GM18907 (cell line): Measurements from ENCODE around the gene GBP1.
"Not testable (repeated sequence)": the region's sequence is repeated elsewhere in the genome, so short reads cannot be mapped to it uniquely, and the experiment has no call there.

Source experiments
- ATAC-seq: cut with Tn5 transposase; IDR thresholded peaks from one replicate; pipeline ENCODE4 v1.9.1; 2021; ENCODE audit warnings: mild to moderate bottlenecking, moderate library complexity; ENCODE audit not compliant: unreplicated experiment

Gene GBP1

GRCh38 chr1:89051955-89052312, 13.1 kb downstream of the GBP1 start:
- no peak for ATAC-seq

- no peak for ATAC-seq
These were observed 13.6 kb downstream of the GBP1 start for GRCh38 chr1:89051300-89051954.

- no peak for ATAC-seq
These were observed 14.4 kb downstream of the GBP1 start for GRCh38 chr1:89050649-89051033.

GRCh38 chr1:89049901-89050648, 14.9 kb downstream of the GBP1 start:
- not testable (repeated sequence) for ATAC-seq

- not testable (repeated sequence) for ATAC-seq
These were observed 15.8 kb downstream of the GBP1 start for GRCh38 chr1:89049187-89049586.

GRCh38 chr1:89047734-89048133, 17.3 kb downstream of the GBP1 start:
- no peak for ATAC-seq

- ATAC-seq: not testable (repeated sequence)
These were observed 18.5 kb downstream of the GBP1 start for GRCh38 chr1:89046318-89047183.

- ATAC-seq: no peak
These were observed 19.9 kb downstream of the GBP1 start for GRCh38 chr1:89044970-89045721.

- ATAC-seq: no peak
These were observed 21.1 kb downstream of the GBP1 start for GRCh38 chr1:89043940-89044339.

- ATAC-seq: no peak
These were observed 22.5 kb downstream of the GBP1 start for GRCh38 chr1:89042491-89042890.

- ATAC-seq: no peak
These were observed 23.3 kb downstream of the GBP1 start for GRCh38 chr1:89041721-89042120.

GRCh38 chr1:89041119-89041641, 23.8 kb downstream of the GBP1 start:
- ATAC-seq: peak; percentile 93

- ATAC-seq: no peak
These were observed 24.7 kb downstream of the GBP1 start for GRCh38 chr1:89040315-89040626.

GRCh38 chr1:89037186-89037585, 27.8 kb downstream of the GBP1 start:
- ATAC-seq: no peak

GRCh38 chr1:89035080-89035479, 29.9 kb downstream of the GBP1 start:
- no peak for ATAC-seq

- ATAC-seq: not testable (repeated sequence)
These were observed 31.0 kb downstream of the GBP1 start for GRCh38 chr1:89034004-89034403.

- not testable (repeated sequence) for ATAC-seq
These were observed 36.0 kb downstream of the GBP1 start for GRCh38 chr1:89029051-89029450.

- no peak for ATAC-seq
These were observed 39.1 kb downstream of the GBP1 start for GRCh38 chr1:89025928-89026327.

GRCh38 chr1:89023026-89023425, 42.0 kb downstream of the GBP1 start:
- ATAC-seq: no peak

GRCh38 chr1:89022167-89022959, 42.6 kb downstream of the GBP1 start, which contains the start of gene GBP3:
TSS of gene GBP3 (minus strand) at chr1:89022866. CDS start at chr1:89020721, 2,145 bp downstream.
- peak; percentile 77 for ATAC-seq
